ENCODE data around the gene CHN2.

DNA sequence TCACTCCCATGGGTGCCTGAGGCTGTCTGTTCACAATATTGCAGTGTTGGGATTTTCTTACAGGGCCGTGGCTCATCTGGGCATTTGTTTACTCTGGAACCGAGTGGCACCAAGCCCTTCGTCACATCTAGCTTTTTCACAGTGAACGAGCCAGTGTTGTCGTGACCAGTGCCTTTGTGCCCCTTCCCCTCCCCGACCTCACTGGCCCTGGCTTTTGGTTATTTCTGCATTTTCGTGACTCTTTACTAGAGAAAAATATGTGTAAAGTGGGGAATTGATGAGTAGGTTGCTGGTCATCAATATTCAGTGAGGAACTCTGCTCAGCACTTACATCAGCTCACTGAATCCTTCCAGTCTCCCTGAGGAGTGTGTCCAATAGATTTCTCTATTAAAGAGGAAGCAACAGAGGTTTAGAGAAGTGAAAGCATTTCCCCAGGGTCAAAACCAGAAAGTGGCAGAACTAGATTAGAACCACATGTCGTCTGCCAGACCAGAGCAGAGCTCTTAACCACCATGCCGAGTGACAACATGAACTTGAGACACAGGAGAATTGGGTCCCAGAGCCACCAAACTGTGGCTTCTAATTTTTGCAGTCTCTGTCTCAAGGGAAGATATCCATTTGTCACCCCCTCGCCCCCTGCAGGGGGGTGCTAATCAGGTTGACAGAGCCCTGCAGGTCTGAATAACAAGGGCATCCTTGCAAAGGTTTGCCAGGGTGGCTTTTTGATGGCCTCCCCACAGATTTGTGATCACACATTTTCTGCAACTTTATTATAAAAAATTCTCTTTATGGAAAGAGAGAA lies 125.3 kb downstream of the CHN2 start:
- TF ChIP-seq POLR2A (IDR thresholded peaks at IDR 0.05) (no peak), POLR2AphosphoS5 (IDR thresholded peaks at IDR 0.05) (no peak)
- TF ChIP-seq, protein P1, sequence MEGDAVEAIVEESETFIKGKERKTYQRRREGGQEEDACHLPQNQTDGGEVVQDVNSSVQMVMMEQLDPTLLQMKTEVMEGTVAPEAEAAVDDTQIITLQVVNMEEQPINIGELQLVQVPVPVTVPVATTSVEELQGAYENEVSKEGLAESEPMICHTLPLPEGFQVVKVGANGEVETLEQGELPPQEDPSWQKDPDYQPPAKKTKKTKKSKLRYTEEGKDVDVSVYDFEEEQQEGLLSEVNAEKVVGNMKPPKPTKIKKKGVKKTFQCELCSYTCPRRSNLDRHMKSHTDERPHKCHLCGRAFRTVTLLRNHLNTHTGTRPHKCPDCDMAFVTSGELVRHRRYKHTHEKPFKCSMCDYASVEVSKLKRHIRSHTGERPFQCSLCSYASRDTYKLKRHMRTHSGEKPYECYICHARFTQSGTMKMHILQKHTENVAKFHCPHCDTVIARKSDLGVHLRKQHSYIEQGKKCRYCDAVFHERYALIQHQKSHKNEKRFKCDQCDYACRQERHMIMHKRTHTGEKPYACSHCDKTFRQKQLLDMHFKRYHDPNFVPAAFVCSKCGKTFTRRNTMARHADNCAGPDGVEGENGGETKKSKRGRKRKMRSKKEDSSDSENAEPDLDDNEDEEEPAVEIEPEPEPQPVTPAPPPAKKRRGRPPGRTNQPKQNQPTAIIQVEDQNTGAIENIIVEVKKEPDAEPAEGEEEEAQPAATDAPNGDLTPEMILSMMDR (IDR thresholded peaks at IDR 0.05): no peak
